Ishikawa (cell line): ENCODE data around the gene UBA6.

Experiments used
- EP300 ChIP-seq: IDR thresholded peaks from 2 replicates; pipeline ENCODE4 v1.6.1; 2012; ENCODE audit warnings: borderline replicate concordance
- FOXM1 ChIP-seq: IDR thresholded peaks from 2 replicates; pipeline ENCODE4 v1.6.1; 2012; ENCODE audit warnings: low read depth, borderline replicate concordance
- MAX ChIP-seq: IDR thresholded peaks from 2 replicates; pipeline ENCODE4 v1.6.1; 2012
- REST ChIP-seq: IDR thresholded peaks from 2 replicates; pipeline ENCODE4 v1.6.1; 2012; ENCODE audit warnings: low read depth, mild to moderate bottlenecking
- TCF12 ChIP-seq: IDR thresholded peaks from 2 replicates; pipeline ENCODE4 v1.6.1; 2012; ENCODE audit warnings: low read depth
- YY1 ChIP-seq: IDR thresholded peaks from 2 replicates; pipeline ENCODE4 v1.6.1; 2012; ENCODE audit warnings: low read depth

GRCh38 chr4:67678612-67679011, 22.3 kb downstream of the UBA6 start:
- TF ChIP-seq REST: no peak
- TF ChIP-seq MAX: no peak
- TF ChIP-seq YY1: no peak
- TF ChIP-seq EP300: no peak
- TF ChIP-seq TCF12: no peak
- TF ChIP-seq FOXM1: no peak
